ENCODE data around the gene FBXO44.
A peak's percentile ranks its signal among the peaks of the same experiment; 100 is the strongest.

FBXO44 gene

DNA sequence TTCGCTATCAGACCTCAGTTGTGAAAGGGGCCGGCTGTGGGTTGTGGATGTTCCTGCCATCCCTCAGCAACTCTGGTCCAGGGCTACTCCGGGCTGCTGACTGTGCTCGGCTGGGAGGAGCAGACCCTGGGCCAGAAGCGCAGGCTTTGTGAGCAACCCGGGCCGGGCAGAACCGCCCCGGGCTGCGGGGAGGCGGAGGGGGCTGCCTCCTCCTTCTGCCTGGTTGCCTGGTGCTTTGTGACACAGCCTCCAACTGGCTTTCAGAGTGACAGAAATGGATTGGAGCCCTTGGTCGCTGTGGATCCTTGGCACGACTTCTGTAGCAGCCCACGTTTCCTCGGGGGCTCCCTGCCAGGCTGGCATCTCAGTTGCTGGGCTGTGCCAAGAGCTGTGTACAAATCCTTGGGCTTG, 46.9 kb downstream of the FBXO44 start:
- peaks cover 9% of the 10 kb centered on the region for H3K27me3 Mint-ChIP-seq
- peaks cover 13% of the 10 kb centered on the region for H3K4me1 Mint-ChIP-seq
- no peaks in the 10 kb centered on the region for H3K36me3 Mint-ChIP-seq
- no peak for ATAC-seq
- no peaks in the 10 kb centered on the region for H3K9me3 Mint-ChIP-seq
- H3K4me3 Mint-ChIP-seq, result no peak overlapping the region
- no peak overlapping the region for H3K27ac Mint-ChIP-seq

DNA sequence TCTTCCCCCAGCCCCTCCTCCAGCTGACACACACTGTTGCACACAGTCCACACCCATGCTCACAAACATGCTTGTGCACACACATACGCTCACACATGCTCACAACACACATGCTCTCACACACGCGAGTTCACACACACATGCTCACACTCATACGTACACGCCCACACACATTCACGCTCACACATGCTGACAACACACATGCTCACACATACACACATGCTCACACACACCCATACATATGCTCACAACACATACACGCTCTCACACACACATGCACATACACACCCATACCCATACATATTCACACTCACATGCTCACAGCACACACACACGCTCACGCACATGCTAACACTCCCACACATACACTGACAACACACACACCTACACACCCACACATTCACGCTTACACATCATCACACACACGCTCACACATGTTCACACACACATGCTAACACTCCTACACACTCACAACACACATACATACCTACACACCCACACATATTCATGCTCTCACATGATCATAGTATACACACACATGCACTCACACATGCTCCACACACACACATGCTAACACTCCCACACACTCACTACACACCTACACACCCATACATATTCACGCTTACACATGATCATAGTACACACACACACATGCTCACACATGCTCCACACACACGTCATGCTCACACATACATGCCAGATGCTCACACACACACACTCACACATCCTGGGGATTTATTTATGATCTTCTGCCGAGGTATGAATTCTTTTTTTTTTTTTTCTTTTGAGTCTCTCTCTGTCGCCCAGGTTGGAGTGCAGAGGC, 47.5 kb downstream of the FBXO44 start:
- H3K36me3 Mint-ChIP-seq, result no peaks in the 10 kb centered on the region
- no peak for ATAC-seq
- no peaks in the 10 kb centered on the region for H3K9me3 Mint-ChIP-seq
- no peak overlapping the region for H3K27ac Mint-ChIP-seq
- H3K27me3 Mint-ChIP-seq, result peaks cover 10% of the 10 kb centered on the region
- H3K4me1 Mint-ChIP-seq, result peaks cover 13% of the 10 kb centered on the region
- H3K4me3 Mint-ChIP-seq, result no peak overlapping the region

DNA sequence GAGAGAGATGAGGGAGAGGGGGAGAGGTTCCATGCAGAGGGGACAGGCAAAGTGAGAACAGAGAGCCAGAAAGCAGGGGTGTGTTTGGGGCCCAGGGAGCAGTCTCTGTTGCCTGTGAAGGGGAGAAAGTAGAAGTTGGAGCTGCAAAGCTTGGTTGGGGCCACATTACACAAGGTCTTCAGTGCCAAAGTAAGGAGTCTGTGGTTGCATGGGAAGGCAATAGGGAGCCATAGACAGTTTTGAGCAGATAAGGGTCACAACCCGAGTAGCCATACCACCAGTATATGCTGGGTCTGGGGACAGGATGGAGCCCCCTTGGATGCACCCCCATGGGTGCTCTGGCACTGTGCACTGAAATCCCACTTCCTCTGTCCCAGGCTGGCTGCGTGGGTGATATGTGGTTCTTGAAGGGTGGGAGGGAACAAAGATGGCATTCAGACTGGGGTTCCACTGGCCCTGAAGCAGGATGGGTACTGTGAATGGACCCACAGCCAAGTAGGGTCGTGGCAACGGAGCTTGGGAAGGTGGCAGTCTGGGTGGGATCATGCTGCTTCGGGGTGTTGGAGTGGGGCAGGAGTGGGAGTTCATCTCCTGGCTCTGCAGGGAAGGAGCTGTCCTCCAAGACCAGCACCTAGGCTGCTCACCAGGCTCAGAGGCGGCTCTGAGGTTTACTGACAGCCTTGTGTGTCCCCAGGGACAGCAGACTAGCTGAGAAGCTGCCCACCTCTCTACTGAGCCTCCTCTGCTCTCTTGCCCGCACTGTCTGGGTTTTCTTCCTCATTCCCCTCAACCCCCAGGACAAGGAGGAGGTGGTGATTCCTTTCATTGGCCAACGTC, 48.9 kb downstream of the FBXO44 start:
- no peak overlapping the region for H3K27ac Mint-ChIP-seq
- peak; percentile 59 for ATAC-seq
- no peaks in the 10 kb centered on the region for H3K36me3 Mint-ChIP-seq
- H3K4me1 Mint-ChIP-seq, result peaks cover 13% of the 10 kb centered on the region
- H3K27me3 Mint-ChIP-seq, result peaks cover 24% of the 10 kb centered on the region
- no peak overlapping the region for H3K4me3 Mint-ChIP-seq
- no peaks in the 10 kb centered on the region for H3K9me3 Mint-ChIP-seq

DNA sequence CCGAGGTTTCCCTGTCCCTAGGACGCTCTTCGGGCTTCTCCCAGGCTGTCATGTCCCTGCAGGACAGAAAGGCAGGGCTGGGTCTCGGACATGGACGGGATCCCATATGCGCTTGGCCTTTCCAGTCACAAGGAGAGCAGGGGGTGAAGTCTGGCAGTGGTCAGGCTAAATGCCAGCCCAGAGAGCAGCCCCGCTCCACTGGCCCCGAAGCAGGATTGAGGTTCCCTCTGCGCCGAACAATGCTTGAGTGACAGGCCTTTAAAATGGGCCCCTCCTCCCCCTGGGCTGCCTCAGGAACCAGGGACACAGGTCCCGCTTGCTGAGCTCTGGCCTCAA, 49.5 kb downstream of the FBXO44 start:
- Mint-ChIP-seq H3K4me1 (peaks cover 18% of the 10 kb centered on the region), H3K27ac (no peak overlapping the region), H3K9me3 (no peaks in the 10 kb centered on the region), H3K27me3 (peaks cover 30% of the 10 kb centered on the region), H3K4me3 (no peak overlapping the region), H3K36me3 (no peaks in the 10 kb centered on the region)
- no peak for ATAC-seq

DNA sequence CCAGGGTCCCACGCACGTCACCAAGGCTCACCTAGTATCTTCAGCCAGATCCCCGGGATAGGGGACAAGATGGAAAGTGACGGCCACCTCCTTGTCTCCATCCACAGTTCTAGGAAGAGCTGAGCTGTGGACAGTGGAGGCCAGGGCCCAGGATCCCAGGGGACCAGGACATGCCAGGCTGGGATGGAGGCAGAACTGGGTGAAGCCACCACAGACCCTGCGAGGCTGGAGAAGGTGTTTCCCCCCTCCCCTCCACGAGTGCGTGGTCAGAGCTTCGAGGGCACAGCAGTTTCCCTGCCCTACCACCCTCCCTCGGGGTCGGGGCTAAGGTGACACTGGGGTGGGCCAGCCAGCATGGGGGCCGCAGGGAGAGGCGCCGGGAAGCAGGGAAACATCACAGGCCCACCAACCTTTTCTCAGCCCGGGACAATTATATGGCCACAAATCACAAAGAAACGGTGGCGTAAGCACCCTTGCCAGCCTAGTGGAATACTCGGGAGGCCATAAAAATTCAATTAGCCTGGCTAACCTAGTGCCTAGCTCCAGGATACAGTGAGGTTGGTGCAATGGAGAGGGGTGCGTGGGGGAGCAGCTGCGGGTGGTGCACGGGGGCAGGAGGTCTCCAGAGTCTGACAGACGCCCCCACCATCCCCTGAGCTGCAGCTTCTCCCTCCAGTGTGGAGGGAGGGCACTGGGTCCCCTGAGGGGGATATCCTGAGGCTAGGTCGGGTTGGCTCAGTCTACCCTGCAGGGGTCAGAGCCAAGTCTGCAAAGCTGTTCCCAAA, 50.2 kb downstream of the FBXO44 start:
- H3K36me3 Mint-ChIP-seq, result no peaks in the 10 kb centered on the region
- H3K9me3 Mint-ChIP-seq, result no peaks in the 10 kb centered on the region
- no peak overlapping the region for H3K27ac Mint-ChIP-seq
- no peak for ATAC-seq
- H3K27me3 Mint-ChIP-seq, result peaks cover 37% of the 10 kb centered on the region
- H3K4me3 Mint-ChIP-seq, result no peak overlapping the region
- peaks cover 18% of the 10 kb centered on the region for H3K4me1 Mint-ChIP-seq

DNA sequence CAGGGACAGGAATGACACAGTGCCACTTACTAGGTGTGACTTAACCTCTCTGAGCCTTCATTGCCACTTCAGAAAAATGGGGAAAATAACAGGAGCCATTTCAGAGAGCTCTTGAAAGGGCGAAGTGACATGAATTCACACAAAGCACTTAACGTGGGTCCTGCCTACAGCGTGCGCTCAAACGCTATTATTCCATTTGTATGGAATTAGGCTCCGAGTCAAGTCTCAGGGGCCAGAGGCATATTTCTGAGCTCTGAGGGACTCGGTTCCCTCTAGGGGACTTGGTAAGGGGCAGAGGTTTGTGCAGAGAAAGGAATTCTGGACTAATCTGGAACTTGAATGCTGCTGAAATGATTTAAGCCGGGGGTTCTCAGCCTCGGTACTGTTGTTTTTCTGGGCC, 50.9 kb downstream of the FBXO44 start:
- Mint-ChIP-seq H3K9me3 (no peaks in the 10 kb centered on the region), H3K4me1 (peaks cover 18% of the 10 kb centered on the region), H3K4me3 (no peak overlapping the region), H3K27me3 (peaks cover 42% of the 10 kb centered on the region), H3K36me3 (no peaks in the 10 kb centered on the region), H3K27ac (no peak overlapping the region)
- ATAC-seq, result no peak

DNA sequence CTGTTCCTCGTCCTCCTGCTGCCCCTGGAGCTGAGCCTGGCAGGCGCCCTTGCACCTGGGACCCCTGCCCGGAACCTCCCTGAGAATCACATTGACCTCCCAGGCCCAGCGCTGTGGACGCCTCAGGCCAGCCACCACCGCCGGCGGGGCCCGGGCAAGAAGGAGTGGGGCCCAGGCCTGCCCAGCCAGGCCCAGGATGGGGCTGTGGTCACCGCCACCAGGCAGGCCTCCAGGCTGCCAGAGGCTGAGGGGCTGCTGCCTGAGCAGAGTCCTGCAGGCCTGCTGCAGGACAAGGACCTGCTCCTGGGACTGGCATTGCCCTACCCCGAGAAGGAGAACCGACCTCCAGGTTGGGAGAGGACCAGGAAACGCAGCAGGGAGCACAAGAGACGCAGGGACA, 51.6 kb downstream of the FBXO44 start:
- no peaks in the 10 kb centered on the region for H3K9me3 Mint-ChIP-seq
- ATAC-seq, result no peak
- H3K4me3 Mint-ChIP-seq, result no peak overlapping the region
- H3K4me1 Mint-ChIP-seq, result peaks cover 18% of the 10 kb centered on the region
- no peaks in the 10 kb centered on the region for H3K36me3 Mint-ChIP-seq
- H3K27ac Mint-ChIP-seq, result no peak overlapping the region
- H3K27me3 Mint-ChIP-seq, result peaks cover 42% of the 10 kb centered on the region

DNA sequence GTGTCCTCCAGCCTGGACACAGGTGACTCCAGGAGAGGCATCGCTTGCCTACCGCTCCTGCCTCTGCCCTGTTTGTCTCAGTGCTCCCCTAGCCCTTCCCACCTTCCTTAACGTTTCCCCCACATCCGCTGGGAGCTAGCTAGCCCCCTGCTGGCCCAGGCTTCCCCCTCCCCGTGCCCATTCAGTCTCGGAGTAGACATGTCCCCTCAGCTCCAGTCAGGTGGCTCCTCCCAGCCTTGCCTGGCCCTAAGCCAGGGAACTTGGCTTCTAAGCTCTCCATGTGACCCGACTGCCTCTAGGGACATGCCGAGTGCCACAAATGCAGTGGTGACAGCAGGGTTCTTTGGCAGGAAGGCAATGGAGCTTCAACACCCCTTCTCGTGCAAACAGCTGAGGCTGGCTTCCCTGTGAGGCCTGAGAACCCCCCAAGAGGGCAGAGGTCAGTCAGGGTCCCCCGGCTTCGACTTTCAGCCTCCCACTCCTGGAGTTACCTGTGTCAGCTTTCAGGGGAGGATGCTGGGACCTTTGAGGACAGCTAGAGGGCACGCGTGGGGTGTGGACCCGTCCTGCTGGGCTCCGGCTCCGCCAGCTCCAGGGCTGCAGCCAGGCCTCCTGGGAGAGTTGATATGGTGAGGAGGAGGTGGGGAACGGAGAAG, 53.1 kb downstream of the FBXO44 start:
- H3K4me3 Mint-ChIP-seq, result no peak overlapping the region
- H3K36me3 Mint-ChIP-seq, result no peaks in the 10 kb centered on the region
- peaks cover 18% of the 10 kb centered on the region for H3K4me1 Mint-ChIP-seq
- peaks cover 42% of the 10 kb centered on the region for H3K27me3 Mint-ChIP-seq
- H3K27ac Mint-ChIP-seq, result no peak overlapping the region
- no peak for ATAC-seq
- no peaks in the 10 kb centered on the region for H3K9me3 Mint-ChIP-seq

DNA sequence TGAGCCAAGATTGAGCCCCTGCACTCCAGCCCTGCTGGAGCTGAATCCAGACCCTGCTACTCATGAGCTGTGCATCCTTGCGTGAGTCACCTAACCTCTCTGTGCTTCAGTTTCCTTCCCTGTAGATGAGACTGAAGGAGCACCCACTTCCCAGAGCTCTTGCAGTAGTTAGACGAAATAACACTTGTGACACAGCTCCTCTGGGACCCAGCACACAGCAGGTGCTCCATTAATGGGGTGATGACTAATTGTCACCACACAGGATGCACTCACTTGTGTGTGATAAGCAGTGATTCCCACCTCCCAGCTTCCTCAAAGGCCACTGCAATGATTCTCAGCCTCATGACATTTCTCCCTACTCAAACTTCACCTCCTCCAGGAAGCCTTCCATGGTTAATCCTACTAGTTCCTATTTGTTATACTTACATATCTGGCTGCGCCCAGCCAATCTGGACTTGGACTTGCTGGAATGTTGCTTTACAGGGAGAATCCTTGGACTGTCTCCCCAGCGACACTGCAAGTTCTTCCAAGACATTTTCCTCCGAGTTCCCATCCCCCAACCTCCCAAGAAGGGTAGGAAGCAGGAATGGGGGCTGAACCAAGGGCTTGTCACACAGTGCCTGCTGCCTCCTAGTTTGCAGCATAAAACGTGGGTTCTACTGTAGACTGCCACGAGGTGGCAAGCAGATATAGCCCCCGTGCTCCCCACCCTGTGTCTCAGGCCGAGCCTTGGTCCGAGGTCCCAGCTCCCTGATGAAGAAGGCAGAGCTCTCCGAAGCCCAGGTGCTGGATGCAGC, 54.1 kb downstream of the FBXO44 start:
- Mint-ChIP-seq H3K9me3 (no peaks in the 10 kb centered on the region), H3K27ac (no peak overlapping the region), H3K27me3 (peaks cover 42% of the 10 kb centered on the region), H3K36me3 (no peaks in the 10 kb centered on the region), H3K4me3 (no peak overlapping the region), H3K4me1 (peaks cover 9% of the 10 kb centered on the region)
- ATAC-seq, result no peak

DNA sequence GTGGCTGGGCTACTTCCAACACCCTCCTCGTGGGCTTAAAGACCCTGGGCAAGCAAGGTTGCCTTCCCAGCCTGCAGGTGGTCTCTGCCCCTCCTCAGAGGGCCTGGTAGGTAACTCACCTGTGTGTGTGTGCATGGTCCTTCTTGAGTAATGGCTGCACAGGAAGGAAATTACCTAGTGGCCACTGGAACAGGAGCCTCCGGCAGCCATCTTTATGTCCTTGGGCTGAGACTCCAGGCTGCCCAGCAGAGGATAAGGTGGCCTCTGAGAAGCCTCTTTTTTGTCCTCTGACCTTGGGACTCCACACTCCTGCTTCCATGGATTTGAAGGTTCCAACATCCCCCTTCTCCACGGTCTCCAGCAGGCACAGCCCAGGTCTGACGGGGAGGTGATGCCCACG, 56.8 kb downstream of the FBXO44 start:
- Mint-ChIP-seq H3K9me3 (no peaks in the 10 kb centered on the region), H3K4me1 (peaks cover 5% of the 10 kb centered on the region), H3K36me3 (no peaks in the 10 kb centered on the region), H3K4me3 (no peak overlapping the region), H3K27me3 (peaks cover 33% of the 10 kb centered on the region), H3K27ac (no peak overlapping the region)
- no peak for ATAC-seq

DNA sequence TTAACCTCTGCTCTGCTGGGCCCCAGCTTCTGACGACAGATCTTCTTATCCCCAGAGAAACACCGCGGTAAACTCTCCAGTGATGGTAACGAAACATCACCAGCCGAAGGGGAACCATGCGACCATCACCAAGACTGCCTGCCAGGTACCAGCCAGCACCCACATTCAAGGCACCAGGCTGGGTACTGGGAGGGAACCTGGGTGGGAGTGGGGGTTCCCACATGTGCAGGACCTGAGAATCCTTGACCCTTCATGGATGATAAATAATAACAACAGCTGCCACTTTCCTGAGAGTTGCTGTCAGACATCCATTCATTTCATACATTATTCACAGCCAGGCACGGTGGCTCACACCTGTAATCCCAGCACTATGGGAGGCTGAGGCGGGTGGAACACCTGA, 57.6 kb downstream of the FBXO44 start:
- Mint-ChIP-seq H3K4me1 (peaks cover 5% of the 10 kb centered on the region), H3K9me3 (no peaks in the 10 kb centered on the region), H3K36me3 (no peaks in the 10 kb centered on the region), H3K27me3 (peaks cover 31% of the 10 kb centered on the region), H3K4me3 (no peak overlapping the region), H3K27ac (no peak overlapping the region)
- ATAC-seq, result no peak

All from stimulated activated memory B cell treated with anti-CD40 and anti-IgM and Interleukin-4, amounts not matched to agents 10 μg/mL and 1 μg/mL and 100 μg/mL, for 72 hours (primary cell).